ENCODE results near the gene MATN4. TPM values are rescaled to one million over a fixed set of nuclear protein-coding genes. Genes with fewer than 3 reads are reported as not detected.

The MATN4 gene
- total RNA-seq, 1 experiment from 2014 or later = 0.64 TPM

DNA sequence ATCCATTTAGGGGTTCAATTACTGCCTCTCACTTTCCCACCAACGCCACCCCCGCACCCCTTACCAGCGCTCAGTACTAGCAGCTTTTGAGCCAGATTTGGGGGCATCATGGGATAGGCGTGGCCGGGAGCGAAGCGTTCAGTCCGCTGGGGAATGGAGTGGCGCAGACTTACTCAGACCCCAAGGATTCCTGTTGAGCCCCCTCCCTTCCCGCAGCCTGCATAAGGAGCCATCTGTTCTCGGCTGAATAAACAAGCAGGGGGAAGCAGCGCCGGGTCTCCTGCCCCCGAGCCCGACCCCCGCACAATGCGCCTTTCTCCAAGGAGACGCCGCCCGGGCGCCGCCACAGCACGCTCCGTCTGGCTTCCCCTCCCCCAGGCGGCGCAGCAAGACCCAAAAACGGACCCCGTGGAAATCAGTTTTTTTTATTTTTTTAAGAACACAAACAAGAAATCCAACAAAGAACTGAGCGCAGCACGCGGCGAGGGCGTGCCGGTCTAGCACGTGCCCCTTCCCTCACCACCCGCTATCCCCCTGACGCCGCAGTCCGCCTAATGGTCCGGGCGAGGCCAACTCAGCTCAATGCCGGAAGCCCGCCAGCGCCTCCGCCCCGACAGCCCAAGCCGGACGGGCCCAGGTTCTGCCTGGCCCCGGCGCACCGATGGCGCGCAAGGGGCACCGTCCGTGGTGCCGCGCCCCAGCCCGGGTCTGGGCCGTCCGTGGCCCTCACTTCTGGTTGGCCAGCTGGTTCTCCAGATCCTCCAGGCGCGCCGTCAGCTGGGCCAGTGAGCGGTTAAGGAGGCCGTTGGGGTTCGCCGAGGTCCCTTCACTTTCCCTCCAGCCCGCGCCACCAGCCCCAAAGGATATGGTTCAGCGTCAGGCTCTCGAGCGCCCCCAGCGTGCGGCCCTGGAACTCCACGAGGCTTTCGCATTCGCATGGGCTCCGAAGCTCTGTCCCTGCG, 14.8 kb downstream of the MATN4 start:
- intact Hi-C loops (cut with micrococcal nuclease) = no loop called here
- no peaks in the 10 kb centered on the region for H4K20me1 ChIP-seq (ENCODE audit: insufficient read depth)
- peaks cover 0 to 3% of the 10 kb centered on the region in 2 experiments; a peak in 1 of 4 replicates for H3K9me3 ChIP-seq (ENCODE audit: control insufficient read depth in 1 of 2, insufficient read depth in 1 of 2, low read depth in 1 of 2, low read length in 2 of 2)
- peak overlapping the region; percentile 32 to 59 for H3K4me3 ChIP-seq (replicated peaks in 1 of 2; ENCODE audit: low read depth in 1 of 2, low read length in 2 of 2)
- BruUV-seq (replicated peaks) = no TSS peak
- no peaks in the 10 kb centered on the region for H3K27me3 ChIP-seq (ENCODE audit: insufficient read depth, low read length)
- H3K36me3 ChIP-seq (ENCODE audit: control insufficient read depth in 1 of 2, insufficient read depth in 2 of 2, low read length in 2 of 2) = no peaks in the 10 kb centered on the region
- POLR2A ChIA-PET = interaction anchor here (1.9 kb wide), 1 partner anchor 7 kb away, joined by 6 read pairs; no protein-coding TSS in a partner anchor
- peak; percentile 26 for DNase-seq (ENCODE audit: low read depth, low spot score)
- H3K9me2 ChIP-seq (ENCODE audit: insufficient read depth) = no peaks in the 10 kb centered on the region
- no peak for TF ChIP-seq ZNF274 (IDR thresholded peaks at IDR 0.05; ENCODE audit: low read depth, low read length)
- TF ChIP-seq POLR2AphosphoS5 (IDR thresholded peaks at IDR 0.05; ENCODE audit: low read depth, low read length) = 0 out of 2 replicates have a peak, but pooled peaks have one; percentile 13
- peak; percentile 40 to 97 (median 94); a peak in 5 of 6 replicates for TF ChIP-seq CTCF (IDR thresholded peaks at IDR 0.05 in 2 of 3, conservative IDR thresholded peaks at IDR 0.05 in 1 of 3; ENCODE audit: borderline replicate concordance in 1 of 3, insufficient read depth in 1 of 3, low read depth in 2 of 3, low read length in 2 of 3)
- no peak for TF ChIP-seq POLR2A (IDR thresholded peaks at IDR 0.05; ENCODE audit: borderline replicate concordance, extremely low read depth, insufficient read depth, insufficient read length)
- peak; percentile 47; the same call in 1 of the 2 replicates for TF ChIP-seq MAX (IDR thresholded peaks at IDR 0.05)
- no peak for TF ChIP-seq SIN3A (IDR thresholded peaks at IDR 0.05; ENCODE audit: low read depth)
- TF ChIP-seq SRF (IDR thresholded peaks at IDR 0.05; ENCODE audit: low read depth) = no peak
- TF ChIP-seq ELF1 (IDR thresholded peaks at IDR 0.05; ENCODE audit: borderline replicate concordance, low read depth) = no peak
- peak overlapping the region; percentile 52; the same call in 1 of the 2 replicates for H3K9ac ChIP-seq (ENCODE audit: low read length)
- RAD21 ChIA-PET (ENCODE audit: low non-redundant PET in 1 of 2, low total read pairs in 2 of 2, uncharacterized antibody in 2 of 2, unreplicated experiment in 2 of 2) = no interaction called here
- peak overlapping the region; percentile 81 for H2AFZ ChIP-seq (ENCODE audit: low read depth, low read length, poor library complexity, severe bottlenecking)
- CTCF ChIA-PET = interaction anchor here (0.8 to 5.4 kb wide), 14 partner anchors 7 to 478 kb away, joined by 3 to 30 read pairs (median 4); no protein-coding TSS in a partner anchor
- H3K4me1 ChIP-seq (ENCODE audit: control insufficient read depth in 1 of 2, insufficient read depth in 2 of 2, low read length in 2 of 2) = peaks cover 0 to 12% of the 10 kb centered on the region in 2 experiments; a peak in 2 of 4 replicates
- no peaks in the 10 kb centered on the region for H3K79me2 ChIP-seq (ENCODE audit: insufficient read depth, low read length)
- ATAC-seq = peak; percentile 91
- peak overlapping the region; percentile 87 for H3K4me2 ChIP-seq (ENCODE audit: low read length)
- H3K27ac ChIP-seq (ENCODE audit: low read depth, low read length) = peak overlapping the region; percentile 23; the same call in 1 of the 2 replicates
